GM10847 (cell line): ENCODE measurements around the gene ACTL6A.

ENCODE experiments used
- POLR2A ChIP-seq: IDR thresholded peaks from 2 replicates; pipeline ENCODE4 v1.6.1; 2011; ENCODE audit not compliant: insufficient read length; ENCODE audit errors: extremely low read depth

Gene ACTL6A

DNA sequence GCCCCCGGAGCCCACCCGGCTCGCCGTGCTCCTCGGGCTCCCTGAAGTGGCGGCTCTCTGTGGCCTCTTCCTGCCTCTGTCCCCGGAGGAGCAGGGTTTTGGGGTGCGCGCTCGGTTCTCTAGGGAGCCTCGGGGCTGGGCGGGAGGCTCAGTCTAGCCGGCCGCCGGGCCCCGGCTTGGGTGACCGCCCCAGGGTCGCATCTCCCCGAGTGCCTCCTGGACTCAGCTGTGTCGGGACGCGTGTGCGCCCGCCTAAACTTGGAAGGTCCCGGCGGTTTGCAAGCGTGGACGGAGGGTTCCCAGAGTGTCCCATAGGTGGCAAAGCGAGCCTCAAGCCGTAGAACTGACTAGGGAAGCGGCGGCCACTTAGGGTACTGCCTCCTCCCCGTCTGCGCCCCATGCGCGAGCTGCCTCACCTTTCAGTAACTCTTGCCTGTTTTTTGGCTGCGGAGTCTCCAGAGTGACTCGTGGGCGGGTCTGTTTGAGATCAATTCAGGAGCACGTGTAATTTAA, 601 bp downstream of the ACTL6A start:
- peak; percentile 16 for TF ChIP-seq POLR2A

DNA sequence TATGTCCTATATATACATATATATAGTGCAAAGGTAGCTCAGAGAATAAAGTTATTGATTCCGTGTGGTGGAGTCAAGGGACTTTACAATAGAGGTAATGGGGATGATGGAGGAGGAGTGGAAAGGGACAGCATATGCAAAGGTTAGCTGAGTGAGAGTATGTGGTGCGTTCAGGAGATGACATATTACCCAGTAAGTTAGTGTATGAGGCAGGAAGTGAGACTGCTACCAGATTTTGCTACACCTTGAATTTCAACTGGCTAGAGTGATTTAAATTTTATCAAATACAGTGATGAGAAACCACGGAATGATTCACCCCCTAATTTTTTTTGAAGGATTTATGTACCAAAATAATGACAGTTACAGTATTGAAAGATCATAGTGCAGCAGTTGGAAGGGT, 2.8 kb downstream of the ACTL6A start:
- no peak for TF ChIP-seq POLR2A

DNA sequence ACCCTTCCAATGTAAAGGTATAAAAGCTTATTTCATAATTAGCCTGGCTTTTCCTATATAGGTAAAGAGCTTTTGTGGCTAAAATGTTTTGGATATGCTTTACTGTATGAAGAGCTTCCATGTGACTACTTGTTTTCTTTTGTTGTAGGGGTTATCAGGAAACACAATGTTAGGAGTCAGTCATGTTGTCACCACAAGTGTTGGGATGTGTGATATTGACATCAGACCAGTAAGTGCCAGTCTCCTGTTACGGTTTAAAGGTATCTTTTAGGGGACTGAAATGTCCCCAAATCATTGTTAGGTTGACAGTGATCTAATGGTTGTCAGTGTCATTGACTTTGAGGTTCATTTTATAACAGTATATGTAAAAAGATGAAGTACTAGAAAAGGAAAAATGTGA, 18.3 kb downstream of the ACTL6A start:
- no peak for TF ChIP-seq POLR2A

DNA sequence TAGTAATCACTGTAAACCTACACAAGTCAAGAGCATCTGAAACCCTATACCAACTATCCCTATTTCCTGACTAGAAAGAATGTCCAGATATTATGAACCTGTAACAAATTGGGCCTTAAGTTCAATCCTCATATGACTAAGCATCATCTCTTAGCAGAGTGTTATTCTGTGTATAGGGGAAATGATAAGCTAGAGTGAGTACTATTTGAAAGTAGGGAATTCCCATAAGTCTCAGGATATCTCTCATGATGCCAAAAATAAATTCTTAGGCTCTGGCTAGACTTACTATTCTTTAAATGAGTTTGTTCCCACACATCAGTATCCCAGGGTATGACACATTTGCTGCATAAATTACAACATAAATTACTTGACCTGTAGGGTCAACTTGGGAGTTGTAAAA, 26.4 kb downstream of the ACTL6A start:
- TF ChIP-seq POLR2A = no peak

DNA sequence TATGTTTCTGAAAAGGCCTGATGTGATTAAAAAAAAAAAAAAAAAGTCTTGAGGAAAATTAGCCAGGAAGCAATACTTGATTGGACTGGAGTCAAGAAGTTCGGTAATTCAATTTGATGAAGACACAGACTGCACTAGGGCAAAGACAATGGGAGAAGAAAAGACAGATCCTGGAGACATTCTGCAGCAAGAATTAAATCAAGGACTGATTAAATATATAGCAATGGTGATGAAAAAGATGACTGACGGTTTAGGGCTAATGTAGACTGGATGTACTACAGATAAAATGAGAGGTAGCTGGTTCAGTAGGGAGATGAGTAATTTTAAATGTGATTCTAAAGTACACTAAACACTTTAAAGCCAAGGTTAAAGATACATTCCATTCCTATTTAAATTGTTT, 27.9 kb downstream of the ACTL6A start:
- TF ChIP-seq POLR2A = no peak

DNA sequence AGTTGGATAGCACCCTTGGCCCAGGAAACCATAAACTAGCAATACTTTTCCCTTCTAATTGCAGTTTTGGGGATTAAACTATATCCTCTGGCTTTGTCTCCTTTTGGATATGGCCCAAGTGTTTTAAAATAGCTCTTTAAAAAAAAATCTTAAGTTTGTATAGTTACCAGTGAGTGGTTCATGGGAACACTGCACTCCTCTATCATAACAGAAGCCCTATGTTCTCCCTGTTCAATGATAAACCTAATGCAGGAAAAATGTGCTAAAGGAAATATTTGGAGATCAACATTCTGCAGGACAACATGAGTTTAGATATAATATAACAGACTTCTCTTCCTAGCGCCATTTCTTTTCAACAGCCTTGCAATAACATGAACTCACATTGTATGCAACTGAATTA, 28.6 kb downstream of the ACTL6A start:
- TF ChIP-seq POLR2A = no peak

DNA sequence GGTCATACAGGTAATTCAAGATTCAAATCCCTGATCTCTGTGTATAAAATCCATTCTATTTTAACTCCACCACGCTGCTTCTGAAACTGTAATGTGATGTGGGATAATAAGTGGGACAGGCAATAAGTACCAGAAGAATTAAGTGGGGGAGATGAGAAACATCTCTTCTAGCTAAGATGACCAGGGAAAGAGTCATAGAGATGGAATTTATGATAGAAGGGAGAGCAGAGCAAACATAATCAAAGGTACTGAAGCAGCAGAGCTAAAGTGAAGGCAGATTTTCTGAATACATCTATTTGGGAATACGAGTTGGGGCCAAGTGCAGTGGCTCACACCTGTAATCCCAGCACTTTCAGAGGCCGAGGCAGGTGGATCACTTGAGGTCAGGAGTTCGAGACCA, 36.8 kb downstream of the ACTL6A start:
- TF ChIP-seq POLR2A = no peak

DNA sequence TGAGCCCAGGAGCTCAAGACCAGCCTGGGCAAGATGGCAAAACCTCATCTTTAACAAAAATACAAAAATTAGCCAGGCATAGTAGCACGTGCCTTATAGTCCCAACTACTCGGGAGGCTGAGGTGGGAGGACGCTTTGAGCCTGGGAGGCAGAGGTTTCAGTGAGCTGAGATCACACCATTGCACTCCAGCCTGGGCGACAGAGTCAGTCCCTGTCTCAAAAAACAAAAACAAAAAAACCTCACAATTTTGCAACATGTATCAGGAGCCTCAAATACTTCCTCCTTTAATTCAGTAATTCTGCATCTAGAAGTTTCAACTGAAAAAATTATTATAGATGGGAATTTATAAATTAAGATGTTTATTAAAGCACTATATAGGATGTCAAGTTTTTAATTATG, 40.6 kb downstream of the ACTL6A start:
- TF ChIP-seq POLR2A = no peak

DNA sequence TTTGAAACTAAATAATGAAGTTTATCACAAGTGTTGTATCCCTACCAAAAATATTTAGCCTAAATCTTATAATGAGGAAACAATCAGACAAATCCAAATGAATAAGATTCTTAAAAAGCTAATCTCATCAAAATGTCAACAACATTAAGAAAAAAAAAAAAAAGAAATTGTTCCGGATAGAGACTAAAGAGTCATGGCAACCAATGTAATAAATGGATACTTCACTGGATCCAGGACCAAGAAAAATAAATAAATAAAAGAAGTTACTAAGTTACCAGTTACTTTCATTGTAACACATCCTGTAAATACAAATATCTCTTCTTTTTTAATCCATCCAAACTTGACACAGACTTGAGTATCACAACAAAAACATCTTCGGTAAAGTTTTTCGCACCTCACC, 41.1 kb downstream of the ACTL6A start:
- TF ChIP-seq POLR2A = no peak

DNA sequence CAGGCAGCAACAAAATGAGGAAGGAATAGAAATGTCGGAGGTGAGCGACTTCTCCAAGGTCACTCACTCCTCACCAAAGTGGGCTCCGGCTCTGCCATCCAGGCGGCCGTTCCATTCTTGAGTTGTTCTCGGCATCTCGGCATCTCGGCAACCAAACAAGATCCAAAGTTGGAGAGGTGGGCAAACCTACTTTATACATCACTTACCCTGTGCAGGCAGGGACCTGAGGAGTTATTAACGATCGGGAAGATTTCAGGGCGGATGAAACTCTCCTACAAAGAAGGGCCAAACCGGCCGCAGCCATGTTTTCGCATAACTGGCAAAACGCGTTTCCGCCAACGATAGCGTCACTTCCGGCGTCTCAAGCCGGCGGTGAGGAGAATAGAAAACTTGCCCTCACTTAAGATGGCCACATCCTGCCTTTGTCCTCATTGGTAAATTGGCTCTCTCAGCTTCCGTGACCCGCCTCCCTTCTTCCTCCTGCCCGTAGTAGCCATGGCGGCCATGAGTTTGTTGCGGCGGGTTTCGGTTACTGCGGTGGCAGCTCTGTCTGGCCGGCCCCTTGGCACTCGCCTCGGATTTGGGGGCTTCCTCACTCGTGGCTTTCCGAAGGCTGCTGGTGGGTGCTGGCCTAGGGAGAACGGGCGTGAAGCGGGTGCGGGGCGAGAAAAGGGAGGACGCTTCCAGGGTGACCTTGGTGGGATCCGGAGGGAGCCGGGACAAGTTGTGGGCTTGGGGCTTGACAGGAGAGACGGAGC, 41.8 kb downstream of the ACTL6A start, which contains the start of the genes MRPL47 and NDUFB5:
MRPL47 (minus strand) TSS at position 318 of the 758 bp plus-strand sequence; CDS start at position 304, 14 bp downstream.
NDUFB5 (plus strand) TSS at position 474 of the 758 bp plus-strand sequence; CDS start at position 496, 22 bp downstream.
- TF ChIP-seq POLR2A = peak; percentile 62

DNA sequence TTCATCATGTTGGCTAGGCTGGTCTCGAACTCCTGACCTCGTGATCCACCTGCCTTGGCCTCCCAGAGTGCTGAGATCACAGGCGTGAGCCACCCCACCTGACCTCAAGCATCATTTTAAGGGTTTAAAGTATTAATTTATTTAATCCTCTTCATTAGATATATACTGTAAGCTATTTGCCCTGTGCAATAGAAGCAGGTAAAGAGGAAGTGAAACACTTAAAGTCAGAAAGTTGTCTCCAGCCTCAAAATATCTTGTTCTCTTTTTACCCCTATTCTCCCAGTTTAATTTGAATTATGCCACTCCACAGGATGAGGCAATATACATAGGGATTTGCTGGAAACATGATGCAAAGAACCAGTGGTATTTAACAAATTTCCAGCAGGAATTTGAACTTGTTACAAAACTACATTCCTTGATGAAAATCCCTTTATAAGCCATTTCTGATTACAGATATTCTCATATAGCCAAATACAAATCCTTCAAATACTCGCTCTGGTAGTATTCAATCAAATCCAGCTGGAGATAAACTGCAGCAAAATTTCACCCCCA, 43.9 kb downstream of the ACTL6A start:
- no peak for TF ChIP-seq POLR2A

DNA sequence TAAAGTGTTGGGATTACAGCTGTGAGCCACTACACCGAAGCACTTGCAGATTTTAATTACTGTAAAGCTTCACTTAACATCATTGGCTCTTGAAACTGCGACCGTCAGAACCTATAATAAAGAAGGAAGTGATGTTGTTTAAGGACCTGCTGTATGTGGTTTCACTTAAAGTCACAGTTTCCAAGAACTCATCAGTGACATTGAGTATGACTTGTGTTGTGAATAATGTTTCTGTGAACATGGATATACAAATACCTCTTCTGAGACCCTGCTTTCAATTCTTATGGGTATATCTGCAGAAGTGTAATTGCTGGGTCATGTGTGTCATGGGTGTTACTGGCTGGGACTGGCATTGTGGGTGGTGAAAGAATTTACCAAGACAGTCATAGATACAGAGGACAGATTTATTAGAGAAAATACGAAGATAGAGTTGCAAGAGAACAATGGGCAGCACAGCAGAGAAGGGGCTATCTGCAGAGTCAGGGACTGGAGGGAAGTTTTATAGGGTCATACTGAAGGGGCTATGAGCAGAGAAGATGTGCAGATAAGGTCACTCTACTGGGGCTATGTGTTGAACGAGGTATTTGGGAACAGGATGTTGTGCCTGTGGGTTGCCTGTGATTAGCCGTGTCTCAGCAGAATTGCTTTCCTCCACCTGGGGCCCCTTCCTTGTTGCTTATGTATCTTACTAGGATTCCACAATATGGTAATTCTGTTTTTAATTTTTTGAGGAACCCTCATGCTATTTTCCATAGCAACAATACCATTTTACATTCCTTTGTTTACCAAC, 46.4 kb downstream of the ACTL6A start:
- TF ChIP-seq POLR2A = no peak

DNA sequence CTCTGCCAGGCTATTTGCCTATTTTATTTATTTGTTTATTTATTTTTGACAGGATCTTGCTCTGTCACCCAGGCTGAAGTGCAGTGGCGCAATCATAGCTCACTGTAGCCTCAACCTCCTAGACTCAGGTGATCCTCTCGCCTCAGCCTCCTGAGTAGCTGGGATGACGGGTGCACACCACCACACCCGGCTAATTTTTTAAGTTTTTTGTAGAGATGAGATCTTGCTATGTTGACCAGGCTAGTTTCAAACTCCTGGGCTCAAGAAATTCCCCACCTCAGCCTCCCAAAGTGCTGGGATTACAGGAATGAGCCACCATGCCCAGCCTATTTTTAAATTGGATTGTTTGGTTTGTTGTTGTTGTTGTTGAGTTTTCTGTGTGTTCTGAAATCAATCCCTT, 47.3 kb downstream of the ACTL6A start:
- no peak for TF ChIP-seq POLR2A

DNA sequence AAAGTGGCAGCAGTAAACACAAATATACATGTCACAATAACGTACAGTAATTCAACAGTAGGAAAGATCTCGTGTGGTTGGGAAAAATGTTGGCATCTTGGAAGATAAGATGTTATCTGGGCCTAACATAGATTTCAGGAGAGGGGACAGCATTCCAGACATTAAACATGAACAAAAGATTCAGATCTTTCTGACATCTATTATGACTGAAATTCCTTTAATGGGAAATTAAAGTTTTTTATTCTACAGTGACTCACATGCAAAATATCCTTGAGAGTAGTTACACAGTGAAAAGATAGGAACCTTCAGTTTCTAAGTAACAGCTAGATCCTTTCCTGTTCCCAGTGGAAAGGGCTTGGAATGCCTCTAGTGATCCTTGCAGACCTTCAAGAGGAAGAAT, 51.1 kb downstream of the ACTL6A start:
- no peak for TF ChIP-seq POLR2A

DNA sequence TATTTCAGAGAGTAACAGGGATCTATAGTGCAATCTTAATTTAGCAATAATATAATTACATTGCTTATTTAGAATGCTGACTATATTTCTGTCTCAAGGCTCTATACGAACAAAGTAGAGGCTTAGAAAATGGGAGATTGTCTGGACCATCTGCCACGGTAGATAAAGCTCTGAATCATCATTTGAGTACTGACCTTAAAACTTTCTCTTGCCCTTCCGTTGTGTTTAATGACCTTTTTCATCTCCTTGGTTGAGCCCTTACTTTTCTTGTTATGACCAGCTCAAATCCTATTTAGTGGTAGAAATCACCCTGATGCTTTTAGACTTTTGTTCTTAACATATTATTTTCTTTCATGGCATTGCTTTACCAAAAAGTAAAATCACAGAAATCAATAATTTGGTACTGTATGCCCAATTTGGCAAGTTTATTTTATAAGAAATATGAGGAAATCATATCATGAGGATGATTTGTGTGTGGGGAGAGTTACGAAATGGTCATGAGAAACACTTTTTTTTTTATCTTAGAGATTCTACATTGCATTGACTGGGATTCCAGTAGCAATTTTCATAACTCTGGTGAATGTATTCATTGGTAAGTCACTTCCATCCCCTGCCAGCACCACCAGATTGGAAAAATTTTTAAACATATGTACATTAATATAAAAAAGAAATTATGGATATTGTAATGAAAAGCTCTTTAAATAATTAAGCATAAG, 52.9 kb downstream of the ACTL6A start:
- TF ChIP-seq POLR2A = no peak
